CD1c-positive myeloid dendritic cell (primary cell): ENCODE measurements around the gene MRGPRG.

Source experiments
- DNase-seq: peaks from one replicate; pipeline ENCODE4 v3.0.0-alpha.2; 2016; ENCODE audit errors: extremely low spot score

MRGPRG gene

DNA sequence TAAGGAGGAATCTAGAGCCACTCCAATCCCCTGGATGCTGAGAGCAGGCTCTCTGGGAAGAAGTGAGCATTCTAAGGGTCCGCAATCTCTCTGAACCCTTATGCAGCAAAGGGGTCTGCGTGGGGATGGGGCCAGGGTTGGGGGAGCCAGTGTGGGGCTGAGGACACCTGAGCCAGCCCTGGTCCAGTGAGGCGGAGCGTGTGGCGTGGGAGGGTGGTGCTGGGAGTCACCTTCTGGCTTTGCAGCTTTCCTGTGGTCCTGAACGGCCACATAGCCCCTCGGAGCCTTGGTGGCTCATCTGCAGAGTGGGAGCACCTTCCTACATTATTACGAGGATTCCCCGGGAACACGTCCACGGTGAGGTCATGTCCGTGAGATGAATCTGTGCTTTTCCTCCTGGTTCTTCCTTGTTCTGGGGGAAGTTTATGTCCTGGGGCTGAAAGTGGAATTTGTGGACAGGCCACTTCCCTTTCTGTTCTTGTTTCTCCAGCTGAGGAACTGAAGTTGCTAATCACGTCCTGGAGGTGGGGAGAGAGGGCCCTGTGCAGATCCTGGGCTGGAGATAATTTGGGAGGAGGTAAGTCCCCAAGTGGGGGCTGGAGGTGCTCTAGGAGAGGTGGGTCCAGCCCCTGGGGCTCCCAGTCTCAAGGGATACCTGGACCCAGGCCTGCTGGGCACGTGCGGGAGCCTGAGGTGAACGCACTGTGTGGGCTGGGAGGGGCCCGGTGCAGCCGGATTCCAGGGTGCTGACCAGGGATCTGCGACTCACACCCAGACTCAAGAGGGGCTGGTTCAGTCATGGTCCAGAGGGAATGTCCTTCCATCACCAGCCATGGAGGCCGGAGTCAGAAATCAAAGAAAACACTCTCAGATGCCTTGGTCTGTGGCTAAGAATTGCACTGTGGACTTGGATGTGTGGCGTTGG lies 7.5 kb upstream of the MRGPRG start:
- DNase-seq: peak; percentile 58

DNA sequence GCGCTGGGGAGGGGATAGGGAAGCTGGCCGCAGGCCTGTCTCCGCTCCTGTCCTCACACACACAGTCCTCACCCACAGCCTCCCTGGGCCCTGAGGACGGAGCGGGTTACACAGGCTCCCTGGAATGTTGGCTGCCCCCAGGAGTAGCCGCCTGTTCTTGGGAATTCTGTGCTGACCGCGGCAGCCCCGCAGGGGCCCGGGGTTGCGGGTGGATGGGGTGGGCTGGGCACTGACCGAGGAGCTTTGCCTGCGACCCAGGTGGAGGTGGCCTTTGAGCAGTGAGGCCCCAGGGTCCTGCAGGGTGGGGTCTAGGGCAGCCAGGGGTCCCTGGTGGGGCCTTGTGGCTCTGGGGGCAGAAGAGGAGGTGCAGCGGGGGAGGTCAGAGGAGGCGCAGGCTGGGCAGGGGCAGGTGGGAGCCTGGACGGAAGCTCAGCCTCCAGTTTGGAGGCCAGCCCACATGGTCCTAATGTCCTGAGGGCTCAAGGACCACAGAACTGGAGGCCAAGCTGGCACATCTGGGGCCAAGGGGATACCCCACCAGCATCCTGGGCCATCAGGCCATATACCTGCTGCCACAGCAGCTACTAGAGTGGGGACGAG lies 6.6 kb upstream of the MRGPRG start:
- no peak for DNase-seq

DNA sequence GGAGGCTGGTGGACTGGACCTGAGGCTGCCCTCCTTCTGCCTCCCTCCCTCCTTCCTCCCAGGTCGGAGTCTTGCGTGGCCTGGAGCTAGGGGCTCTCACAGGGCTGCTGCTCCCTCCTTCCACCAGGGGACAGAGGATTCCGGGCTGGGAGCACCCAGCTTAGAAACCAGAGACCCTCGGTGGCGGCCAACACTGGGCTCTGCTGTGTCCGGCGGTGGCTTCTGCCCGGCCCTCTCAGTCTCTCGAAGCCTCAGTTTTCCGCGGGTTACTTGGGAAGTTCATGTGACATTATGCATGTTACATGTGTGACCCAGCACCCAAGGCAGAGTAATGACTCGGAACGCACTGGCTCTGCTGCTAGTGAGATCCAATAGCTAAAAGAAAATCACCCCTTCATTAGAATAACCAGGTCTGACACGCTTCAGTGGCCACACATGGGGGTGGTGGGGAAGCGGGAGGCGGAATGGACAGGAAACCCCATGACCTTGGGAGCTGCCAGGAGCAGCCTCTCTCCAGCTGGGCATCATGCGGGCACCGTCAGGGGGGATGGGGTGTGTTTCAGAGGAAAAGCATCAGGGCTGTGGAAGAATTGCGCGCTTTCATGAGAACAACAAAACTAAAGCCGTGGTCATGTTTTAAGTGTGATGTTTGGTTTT lies 5.9 kb upstream of the MRGPRG start:
- no peak for DNase-seq

DNA sequence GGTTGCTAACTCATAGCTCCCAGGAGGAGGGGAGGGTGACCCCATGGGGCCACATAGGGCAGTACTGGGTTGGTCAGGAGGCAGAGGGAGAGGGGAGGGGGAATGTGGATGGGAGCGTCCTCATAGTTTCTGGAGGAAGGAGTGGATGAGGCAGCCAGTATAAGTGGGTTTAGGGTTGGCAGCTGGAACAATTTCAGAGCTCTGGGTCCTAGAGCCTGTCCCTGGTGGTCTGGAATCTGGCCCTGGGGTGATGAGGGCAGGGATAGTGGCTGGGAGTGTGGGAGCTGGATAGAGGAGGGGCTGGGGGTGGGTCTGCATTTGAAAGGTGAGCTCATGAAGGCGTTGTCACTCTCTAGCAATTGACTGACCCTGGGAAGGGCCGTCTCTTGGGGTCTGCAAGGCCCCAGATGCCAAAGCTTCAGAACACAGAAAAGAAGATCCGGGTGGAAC lies 5.3 kb upstream of the MRGPRG start:
- no peak for DNase-seq

DNA sequence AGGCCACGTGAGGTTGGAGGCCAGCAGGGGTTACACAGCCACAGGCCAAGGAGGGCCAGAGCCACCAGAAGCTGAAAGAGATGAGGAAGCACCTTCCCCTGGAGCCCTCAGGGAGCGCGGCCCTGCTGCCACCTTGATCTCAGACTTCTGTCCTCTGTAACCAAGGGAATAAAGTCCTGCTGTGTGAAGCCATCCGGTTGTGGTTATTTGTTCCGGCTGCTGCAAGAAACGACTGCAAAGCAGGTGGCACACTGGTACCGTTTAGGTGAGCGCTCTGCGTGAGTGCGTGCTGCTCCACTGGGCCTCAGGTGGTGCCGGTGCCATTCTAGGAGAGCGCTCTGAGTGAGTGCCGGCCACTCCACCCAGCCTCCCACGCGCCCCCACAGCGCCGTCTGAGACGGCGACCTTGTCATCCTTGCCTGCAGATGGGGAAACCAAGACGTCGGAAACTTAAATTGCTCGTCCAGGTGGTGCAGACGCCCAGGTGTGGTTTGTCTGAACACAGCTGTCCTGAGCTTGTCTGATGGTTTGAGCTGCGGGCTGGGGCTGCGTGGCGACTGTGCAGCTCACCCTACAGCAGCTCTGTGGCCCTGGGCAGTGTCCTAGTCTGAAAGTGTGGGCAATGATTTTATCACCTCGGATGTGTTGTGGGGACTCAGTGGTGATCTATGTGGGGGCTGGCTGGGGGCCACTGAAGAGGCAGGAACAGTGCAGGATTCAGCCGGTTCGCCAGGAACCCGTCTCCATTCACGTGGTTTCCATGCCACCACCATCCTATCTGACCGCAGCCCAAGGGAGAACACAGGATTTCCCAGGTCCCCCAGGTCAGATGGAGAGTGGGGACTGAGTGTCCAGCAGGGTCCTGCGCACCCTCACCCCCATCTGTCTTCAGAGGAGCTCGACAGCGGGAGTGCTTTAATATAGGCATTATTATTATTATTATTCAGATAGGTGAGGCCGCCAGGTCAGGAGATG lies 4.6 kb upstream of the MRGPRG start:
- no peak for DNase-seq

DNA sequence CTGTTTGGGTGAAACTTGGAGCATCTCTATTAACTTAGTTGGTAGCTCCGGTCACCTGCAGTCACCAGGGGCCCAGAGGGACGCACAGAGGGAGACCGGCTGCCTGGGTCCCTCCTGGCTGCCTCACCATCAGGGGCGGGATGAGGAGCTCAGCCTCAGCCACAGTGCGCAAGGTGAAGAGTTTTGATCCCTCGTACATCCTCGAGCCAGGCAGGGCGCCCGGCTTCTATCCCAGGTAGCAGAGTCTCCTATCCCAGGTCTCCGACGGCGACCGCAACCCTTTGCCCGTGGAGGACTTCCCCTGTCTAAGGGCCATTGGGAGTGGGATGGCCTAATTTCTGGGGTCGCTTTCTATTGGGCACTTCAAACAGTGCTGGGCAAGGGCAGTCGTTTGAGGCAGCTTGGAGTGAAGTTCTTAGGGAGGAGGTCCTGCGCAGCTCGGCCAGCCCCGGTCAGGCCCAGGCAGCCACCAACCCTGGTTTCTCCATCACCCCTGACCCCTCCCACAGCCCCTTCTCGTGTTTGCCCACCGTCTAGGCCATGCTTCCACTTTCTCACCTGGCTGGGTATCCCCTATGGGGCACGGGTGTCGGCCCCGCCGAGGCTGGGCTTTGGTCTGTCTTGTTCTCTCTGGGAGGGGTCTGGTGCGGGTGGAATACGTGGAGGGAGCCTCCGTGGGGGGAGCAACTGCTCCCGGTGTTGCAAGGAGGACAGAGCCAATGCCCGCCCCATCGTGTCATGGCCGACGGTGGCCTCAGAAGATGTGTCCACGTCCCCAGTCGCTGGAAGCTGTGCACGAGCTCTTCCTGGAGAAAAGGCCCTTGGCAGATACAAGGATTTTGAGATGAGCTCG lies 3.6 kb upstream of the MRGPRG start:
- DNase-seq: no peak

DNA sequence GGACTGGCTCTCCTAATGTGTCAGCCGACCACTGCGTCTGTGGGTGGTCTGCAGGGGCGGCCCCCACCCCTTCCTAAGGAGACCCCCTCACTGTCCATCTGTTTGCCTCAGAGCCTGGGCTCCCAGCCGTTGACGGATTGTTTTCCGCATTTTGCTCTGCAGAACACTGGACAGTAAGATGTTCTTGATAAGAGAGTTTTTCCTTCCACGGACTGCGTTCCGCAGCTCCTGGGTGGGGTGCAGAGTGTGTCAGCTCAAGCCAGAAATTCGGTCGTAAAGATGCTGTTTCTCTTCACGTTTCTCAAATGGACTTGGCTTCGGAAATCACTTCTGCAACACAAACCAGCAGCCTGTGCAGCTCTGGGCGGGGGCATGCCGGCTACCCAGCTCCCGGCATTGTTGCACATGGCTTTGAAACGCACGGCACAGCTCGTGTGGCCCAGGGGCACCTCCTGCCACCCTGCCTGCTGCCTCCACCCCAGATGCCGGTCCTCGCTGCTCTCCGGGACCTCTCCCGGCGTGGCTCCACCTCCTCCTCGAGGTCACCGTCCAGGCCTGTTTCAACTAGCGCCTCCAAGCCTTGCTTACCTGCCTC lies 2.9 kb upstream of the MRGPRG start:
- no peak for DNase-seq

DNA sequence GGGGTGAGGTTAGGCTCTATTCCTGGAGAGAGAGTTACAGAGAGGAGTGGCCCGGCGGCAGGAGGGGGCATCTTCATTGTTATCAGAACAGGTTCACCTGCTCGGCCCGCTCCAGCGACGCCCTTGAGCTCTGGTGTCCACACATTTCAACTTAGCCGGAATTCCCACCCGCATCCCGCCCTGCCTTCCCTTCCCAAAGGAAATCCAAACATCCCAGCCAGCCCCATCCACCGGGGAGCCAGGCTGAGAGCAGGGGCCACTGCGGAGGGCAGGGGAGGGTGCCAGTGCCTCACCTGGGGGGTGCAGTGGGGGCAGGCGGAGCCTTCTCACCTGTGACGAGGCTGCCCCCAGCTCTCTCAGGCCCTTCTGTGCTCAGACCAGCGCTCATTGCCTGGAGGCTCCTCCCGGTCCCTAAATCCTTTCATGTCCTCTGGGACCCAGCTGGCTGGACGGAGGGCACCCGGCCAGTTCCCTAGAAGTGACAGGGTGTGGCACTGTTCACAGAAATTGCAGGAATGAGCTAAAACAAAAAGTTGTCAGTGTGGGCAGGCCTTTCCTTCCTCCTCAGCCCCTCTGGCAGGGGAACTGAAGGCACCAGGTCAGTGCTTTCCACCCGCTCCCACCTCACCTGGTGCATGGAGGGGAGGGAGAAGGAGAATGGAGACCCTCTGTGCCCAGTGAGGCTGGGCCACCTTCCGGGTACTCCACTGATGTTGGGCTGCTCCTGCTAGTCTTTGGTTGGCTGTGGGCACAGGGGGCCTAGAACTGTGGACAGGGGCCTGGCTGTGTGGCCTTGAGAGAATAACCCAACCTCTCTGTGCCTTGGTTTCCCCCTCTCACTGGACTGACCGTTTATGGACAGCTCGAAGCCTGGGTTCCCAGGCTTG lies 2.2 kb upstream of the MRGPRG start:
- DNase-seq: peak; percentile 10

DNA sequence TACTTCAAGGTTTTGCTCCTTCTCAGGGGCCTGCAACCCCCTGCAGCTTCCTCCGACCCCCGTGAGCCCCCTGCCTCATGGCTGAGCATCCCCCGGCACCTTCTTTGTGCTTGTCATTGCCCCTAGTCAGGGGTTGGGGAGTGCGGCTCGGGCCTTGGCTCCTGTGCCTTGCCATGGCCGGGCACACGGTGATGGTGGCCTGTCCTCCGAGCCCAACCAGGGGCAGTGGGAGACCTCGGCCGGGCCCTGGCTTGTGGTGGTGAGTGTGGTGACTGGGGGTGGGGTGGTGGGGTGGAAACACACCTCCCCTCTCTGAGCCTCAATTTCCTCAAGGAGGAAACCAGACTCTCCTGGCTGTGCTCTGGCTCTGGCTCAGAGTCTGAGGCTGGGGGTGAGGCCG lies 1.5 kb upstream of the MRGPRG start:
- no peak for DNase-seq

DNA sequence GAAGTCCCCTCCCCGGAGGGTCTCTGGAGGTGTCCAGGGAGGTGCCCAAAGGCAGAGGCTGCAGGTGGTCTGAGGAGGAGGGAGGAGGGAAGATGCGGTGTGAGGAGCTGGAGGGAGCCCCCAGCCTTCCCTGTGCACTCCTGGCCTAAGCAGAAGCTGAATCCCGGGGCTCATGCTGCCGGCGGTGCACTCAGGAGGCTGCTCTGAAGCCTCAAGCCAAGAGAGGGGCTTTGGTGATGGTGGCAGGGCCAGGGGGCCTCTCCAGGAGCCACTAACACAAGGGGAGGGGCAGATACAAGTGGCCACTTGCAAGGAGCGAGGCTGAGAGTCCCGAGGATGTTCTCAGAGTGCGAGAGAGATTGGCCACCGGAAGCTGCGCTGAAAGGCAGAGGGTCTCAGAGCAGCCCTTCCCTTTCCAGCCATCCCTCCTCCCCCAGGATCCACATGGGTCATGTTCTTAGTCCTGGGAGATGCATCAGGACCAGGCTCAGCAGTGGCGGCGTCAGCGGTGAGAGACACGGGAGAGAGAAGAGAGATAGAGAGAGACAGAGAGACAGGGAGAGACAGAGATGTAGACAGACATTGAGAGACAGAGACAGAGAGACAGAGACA lies 774 bp upstream of the MRGPRG start:
- DNase-seq: no peak

DNA sequence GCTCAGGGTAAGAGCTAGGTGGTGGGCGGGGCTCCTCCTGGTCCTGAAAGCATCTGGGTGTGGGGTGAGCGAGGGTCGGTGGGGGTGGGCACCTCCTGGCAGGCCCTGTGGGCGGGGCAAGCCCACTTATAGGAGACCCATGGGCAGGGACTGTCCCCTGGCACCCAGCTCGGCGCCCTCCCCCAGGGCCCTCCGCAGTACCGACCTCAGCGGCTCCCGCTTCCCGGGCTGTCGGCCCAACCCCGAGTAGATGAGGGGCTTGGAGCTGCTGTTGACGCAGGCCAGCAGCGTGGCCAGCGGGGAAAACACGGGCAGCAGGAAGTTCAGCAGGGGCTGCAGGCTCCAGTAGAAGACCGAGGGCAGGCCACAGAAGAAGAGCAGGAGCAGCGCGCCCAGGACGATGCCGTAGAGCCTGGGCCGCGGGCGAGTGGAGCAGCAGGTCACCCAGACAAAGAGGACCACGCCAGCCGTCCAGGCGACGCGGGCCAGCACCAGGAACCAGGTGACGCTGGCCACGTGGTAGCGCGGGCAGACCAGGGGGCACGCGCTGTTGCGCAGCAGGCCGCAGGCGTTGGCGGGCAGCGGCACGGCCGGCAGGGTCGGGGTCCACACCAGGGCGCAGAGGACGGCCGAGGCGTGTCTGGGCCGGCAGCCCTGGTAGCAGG lies 663 bp downstream of the MRGPRG start:
- no peak for DNase-seq

DNA sequence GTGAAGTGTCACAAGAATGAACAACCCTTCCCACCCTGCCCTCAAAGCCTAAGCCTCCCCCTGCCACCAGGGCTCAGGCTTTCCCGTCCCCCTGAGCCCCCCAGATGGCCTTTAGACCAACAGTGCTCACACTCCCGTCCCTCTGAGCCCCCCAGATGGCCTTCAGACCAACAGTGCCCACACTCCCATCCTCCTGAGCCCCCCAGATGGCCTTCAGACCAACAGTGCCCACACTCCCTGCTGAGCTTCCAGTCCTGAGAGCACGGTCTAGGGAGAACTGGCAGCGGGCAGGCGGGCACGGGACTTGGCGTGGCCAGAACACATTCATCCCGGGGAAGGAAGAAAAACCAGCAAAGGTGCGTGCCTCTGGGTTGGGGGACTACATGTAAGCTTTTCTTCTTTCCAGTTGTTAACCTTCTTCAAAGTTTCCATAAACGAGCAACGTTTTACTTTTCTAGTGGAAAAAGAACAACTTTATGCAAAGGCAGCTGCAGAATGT lies 2.5 kb downstream of the MRGPRG start:
- no peak for DNase-seq

DNA sequence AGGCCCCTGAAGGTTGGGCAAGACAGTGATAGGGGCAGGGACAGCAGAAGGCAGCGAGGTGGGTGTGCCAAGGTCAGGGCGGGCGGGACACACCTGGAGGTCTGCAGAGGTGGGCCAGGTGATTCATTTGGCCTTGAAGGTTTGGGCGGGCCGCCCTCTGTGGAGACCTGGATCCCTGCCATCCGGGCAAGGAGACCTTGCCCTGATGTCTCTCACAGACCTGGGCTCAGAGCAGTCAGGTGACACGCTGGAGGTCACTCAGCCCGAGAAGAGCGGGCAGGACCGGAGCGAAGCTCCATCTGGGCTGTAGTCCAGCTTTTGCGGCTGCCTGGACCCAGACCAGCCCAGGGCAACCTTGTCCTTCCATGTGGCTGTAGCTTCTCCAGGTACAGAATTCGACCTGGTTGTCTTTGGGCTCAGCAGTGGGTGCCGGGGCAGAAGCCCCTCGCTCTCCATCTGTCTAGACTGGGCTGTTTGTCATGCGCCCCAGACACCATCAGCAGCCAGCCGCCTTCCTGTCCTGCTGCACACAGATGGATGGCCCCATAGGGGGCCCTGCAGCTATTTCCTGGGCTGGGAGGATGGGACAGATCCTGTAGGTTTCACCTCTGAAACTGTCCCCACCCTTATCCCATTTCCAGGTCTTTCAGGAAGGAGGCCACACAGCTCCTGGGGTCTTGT lies 3.1 kb downstream of the MRGPRG start:
- DNase-seq: no peak

DNA sequence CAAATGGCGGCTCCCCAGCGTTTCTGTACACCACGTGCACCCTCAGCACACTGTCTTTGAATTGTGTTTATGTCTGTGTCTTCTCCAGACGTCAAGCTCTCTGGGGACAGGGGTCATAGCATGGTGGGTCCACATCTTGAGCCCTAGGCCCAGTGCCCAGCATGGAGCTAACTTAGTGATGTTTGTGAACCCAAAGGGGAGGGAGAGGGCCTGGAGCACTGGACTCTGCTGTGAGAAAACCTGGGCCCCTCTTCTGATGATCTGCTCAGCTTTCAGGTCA lies 4.3 kb downstream of the MRGPRG start:
- no peak for DNase-seq

DNA sequence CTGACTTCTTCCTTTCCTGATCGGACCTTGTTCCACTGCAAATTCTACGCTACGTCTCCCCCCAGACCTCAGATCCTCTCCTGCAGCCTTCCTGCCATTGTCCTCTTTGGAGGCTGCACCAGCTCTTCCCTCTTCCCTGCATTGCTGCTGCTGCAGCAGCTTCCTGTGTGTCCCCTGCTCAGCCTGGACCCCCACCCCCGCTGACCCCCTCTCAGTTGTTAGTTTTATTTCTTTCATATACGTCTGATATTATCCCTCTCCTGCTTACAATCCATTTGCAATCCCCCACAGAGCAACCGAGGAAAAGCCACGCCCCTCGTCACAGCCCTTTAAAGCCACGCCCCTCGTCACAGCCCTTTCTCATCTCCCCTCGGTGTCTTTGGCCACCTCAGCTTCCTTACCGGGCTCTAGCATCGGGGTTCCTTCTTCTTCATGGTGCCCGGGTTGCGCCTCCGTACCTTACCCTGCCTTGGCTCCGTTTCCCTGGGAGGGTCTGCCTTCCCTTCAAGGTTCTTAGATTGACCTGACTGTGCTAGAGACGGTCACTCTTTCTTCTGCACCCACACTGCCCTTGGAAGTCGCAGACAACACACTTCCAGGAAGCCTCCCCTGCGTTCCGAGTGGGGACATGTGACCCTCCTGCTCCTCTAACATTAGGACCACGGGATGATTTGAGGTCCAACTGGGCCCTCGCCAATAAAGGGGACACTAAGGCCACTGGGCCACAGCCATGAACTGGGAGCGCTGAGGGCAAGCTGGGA lies 4.8 kb downstream of the MRGPRG start:
- no peak for DNase-seq

DNA sequence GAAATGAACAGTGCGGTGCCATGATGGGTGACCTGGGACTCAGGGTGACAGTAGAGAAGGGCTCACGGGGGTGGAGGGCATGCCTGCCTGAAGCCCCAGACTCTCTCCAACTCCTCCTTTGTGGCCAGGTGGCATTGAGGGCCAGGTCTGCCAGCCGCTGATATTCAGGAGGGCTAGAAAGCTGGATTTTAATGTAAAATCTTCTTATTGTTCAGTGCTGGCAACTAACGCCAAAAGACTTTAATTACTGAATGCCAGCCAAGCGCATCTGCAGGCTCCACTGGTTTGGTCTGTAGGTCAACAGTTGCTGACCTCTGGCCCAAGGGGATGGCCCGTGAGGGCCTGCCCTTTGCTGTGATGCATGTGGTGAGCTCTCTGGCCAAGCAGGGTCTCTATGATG lies 10.3 kb downstream of the MRGPRG start:
- no peak for DNase-seq
